GM19193 (cell line): Measurements from ENCODE around the gene ABCA12.

Experiments
- POLR2A ChIP-seq: IDR thresholded peaks from 4 replicates; pipeline ENCODE4 v1.6.1; 2011; ENCODE audit not compliant: insufficient read depth, insufficient read length; ENCODE audit errors: extremely low read depth

The ABCA12 gene, protein sequence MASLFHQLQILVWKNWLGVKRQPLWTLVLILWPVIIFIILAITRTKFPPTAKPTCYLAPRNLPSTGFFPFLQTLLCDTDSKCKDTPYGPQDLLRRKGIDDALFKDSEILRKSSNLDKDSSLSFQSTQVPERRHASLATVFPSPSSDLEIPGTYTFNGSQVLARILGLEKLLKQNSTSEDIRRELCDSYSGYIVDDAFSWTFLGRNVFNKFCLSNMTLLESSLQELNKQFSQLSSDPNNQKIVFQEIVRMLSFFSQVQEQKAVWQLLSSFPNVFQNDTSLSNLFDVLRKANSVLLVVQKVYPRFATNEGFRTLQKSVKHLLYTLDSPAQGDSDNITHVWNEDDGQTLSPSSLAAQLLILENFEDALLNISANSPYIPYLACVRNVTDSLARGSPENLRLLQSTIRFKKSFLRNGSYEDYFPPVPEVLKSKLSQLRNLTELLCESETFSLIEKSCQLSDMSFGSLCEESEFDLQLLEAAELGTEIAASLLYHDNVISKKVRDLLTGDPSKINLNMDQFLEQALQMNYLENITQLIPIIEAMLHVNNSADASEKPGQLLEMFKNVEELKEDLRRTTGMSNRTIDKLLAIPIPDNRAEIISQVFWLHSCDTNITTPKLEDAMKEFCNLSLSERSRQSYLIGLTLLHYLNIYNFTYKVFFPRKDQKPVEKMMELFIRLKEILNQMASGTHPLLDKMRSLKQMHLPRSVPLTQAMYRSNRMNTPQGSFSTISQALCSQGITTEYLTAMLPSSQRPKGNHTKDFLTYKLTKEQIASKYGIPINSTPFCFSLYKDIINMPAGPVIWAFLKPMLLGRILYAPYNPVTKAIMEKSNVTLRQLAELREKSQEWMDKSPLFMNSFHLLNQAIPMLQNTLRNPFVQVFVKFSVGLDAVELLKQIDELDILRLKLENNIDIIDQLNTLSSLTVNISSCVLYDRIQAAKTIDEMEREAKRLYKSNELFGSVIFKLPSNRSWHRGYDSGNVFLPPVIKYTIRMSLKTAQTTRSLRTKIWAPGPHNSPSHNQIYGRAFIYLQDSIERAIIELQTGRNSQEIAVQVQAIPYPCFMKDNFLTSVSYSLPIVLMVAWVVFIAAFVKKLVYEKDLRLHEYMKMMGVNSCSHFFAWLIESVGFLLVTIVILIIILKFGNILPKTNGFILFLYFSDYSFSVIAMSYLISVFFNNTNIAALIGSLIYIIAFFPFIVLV (N-terminal part only)

DNA sequence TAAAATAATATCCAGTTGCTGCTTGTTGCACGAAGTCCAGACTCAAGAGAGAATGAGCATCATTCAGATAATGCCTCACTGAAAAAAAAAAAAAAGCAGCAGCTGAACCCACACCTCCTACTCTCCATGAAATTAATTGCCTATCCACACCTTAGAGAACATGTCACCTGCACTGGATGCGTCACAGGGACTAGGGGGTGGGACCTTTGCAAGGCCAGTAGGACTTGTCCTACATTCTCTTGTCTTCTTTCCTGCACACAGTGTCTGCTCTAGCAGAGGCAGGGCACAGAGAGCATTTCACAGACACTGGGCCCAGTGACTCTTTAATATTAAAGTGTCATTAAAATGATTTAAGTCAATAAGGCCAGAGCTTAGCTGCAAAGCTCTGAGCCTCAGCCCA lies at the start of gene ABCA12:
ABCA12 (minus strand) TSS at position 148 of the 400 bp plus-strand sequence. CDS start 418 bp downstream, outside the sequence.
- no peak for TF ChIP-seq POLR2A

DNA sequence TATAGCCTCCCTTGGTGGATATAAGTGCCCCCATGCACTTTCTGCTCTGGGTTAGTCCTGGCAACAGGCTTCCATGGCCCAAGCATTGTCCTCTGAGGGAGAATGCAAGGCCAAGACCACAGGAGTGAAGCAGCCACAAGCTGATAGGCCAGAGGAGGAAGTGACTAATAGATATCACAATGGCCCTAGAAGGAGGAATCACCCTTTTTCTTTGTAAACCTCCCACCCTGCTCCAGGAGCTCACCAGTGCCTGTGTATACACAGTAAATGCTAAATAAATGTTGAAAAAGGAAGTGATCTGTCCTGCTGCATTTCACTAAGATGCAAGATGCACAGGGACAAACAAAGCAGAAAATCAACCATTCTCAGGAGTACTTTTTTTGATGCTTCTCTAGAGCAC lies 49.7 kb upstream of the ABCA12 start:
- TF ChIP-seq POLR2A, result no peak

DNA sequence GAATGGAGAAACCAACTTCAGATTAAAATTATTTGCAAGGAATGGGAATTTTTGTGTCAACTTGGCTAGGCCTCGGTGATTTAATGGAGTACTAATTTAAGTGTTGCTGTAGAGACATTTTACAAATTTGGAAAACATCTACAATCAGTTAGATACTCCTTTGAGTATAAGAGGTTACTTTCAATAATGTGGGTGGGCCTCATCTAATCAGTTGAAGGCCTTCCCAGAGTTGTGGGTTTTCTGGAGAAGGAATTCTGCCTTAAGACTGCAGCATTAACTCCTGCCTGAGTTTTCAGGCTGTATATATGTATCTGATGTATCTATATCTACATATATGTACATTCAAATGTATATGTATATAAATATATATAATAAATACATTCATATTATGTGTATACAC lies 47.6 kb upstream of the ABCA12 start:
- no peak for TF ChIP-seq POLR2A

DNA sequence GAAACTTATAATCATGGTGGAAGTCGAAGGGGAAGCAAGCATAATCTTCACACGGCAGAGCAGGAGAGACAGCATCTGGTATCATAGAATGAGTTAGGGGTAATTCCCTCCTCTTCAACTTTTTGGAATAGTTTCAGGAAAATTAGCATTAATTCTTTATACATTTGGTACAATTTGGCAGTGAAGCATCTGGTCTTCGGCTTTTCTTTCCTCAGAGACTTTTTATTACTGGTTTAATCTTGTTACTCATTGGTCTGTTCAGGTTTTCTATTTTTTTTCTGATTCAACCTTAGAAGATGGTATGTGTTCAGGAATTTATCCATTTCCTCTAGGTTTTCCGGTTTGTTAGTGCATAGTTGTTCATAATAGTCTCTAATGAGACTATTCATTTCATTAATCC lies 39.7 kb upstream of the ABCA12 start:
- TF ChIP-seq POLR2A, result no peak

DNA sequence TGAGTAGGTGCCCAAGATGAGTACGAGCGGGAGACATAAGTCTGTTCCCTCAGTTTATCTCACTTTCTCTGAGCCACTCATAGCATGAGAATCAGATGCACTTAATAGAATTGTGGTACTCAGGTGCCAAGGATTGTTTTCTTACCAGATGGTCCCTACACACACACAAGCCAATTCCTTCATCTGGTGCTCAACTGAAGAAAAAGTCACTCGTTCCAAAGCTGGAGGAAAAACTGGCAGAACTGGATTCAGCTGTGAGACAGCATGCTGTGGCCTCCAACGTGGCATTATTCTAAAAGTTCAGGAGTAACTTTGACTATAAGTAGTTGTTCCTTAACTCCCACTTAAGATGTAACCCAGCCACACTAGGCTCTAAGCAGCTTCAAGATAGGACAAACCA lies 33.4 kb upstream of the ABCA12 start:
- no peak for TF ChIP-seq POLR2A

DNA sequence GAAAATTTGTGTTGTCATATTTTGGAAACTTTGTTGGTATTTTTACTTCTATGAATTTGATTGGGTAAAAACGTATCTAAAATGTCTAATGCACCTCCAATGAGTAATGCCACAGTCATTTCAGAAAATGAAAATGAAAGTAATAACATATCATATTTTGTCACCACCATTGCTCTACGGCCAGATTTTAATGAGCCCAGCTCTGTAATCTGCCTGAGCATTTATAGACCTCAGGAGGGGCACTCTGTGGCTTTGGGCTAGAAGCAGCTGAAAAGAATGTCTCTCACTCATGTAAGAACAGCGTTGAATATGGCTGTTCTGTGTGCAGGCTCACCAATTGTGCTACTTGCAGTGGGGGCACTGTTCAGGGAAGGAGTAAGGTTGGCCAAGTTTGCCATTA lies 32.7 kb upstream of the ABCA12 start:
- TF ChIP-seq POLR2A, result no peak

DNA sequence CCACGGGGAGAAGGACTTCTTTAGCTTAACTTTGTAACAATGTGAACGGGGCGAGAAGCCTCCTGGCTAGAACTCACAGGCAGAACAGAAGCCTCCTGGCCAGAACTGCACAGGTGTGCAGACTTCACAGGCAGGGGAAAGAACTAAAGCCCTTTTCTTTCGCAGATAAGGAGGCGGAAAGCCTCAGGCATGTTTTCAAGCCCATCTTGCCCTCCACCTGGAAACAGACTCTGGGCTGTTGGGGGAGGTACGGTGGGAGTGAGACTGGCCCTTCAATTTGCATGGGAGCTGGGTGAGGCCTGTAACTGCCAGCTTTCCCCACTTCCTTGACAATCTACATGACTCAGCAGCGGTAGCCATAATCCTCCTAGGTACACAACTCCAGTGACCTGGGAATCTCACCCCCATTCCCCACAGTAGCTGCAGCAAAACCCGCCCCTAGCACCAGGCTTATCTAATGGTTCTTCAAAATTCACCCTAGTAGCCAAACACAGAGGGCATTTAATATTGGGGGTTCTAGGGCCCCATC lies 22.9 kb upstream of the ABCA12 start:
- TF ChIP-seq POLR2A, result no peak

DNA sequence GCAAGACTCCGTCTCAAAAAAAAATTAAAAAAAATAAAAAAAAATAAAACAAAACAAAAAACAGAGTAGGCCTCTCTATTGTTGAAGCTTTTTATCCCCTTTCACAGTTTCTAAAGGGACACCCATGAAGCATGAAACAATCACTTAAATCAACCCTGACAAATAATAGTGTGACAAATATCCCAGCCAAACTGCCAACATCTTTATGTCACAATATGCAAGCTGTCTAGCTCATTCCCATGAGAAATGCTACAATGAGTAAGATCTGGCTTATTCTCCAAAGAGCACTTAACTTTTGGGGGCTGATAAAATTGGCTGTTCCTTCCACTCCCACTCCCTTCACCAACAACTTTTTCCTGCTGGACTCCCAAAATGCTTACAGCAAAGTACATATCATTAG lies 21.7 kb upstream of the ABCA12 start:
- TF ChIP-seq POLR2A, result no peak

DNA sequence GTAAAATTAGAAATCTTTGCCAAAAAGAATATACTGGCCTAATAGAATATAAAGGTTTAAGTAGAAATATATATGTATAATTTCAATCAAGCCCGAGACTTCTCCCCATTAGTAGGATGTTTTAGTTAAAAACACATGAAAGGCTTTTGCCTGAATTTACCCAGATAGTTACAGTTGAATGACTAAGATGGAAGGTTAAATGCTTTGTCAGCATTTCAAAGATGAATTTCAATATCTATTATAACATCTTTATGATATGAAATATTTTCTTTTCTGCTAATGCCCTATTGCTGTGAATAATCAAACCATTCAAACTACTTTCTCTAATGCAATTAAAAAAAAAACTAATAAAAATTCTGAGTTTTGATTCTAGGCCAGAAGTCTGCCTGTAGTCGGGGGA lies 18.0 kb upstream of the ABCA12 start:
- TF ChIP-seq POLR2A, result no peak

DNA sequence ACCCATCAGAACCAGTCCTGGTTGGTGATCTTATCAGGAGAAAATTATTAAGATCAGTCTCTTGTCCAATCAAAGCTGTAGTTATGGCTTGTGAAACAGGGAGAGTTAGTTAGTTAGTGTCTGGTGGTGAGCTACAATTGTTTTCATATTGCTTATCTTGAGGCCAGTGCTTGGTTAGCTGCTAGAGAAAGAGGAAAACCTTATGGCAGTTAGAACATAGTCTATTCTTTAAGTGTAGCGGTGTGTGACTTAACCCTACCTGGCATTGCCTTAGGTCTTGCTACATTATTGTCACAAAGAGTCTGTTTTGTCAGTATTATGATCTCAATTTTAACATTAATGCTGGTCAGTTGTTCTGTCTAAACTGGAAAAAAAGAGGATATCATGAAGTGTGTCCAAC lies 11.5 kb upstream of the ABCA12 start:
- TF ChIP-seq POLR2A, result no peak

DNA sequence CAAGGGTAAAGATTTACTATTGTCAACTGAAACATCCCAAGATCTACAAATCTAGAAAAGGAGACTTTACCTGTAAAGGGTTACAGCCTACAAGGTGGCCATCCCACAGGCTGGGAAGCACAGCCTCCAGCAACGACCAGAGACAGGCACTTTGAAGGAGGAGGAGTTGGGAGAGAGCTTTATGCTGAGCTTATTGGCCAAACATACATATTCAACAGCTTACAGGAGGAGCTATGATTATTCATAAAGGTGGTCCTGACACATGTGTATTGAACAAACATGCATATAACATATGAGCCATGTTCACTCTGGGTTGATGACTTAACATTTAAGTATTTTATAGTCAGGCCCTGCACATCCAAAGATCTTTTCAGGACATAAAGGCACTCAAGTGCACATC lies 11.1 kb upstream of the ABCA12 start:
- no peak for TF ChIP-seq POLR2A

DNA sequence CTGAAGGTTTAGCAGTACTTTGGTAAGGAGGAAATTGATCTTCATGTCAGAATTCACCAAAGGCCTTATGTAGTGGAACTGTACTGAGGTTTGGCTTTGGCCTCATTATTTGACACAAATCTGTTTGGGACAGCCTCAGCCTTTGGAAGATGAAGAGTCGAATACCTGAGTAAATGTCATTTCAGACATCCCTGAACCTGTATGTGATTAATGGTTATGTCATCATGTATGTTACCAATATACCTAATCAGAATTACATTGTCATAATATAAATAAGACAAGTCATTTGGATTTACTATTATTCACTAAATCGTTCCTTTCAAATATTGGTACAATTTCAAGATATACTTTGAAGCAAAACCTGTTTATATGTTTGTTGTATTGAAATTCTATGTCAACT lies 10.6 kb upstream of the ABCA12 start:
- TF ChIP-seq POLR2A, result no peak

DNA sequence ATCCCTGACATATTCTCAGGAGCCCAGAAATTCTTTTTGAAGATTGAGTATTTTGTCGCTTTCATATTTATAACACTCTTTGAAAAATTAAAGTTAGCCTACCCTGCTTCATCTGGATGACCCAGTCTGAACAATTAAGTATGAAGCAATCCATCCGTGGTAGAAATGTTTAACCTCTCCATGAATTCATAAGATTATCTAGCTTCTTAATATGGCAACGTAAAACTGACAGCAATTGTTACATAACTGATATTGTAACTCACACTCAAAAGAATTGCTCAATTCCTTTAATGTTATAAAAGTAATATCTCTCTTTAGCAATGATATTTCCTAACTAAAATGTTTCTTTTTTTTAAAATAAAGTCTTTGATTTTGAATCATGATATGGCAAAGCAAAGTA lies 7.2 kb upstream of the ABCA12 start:
- no peak for TF ChIP-seq POLR2A

DNA sequence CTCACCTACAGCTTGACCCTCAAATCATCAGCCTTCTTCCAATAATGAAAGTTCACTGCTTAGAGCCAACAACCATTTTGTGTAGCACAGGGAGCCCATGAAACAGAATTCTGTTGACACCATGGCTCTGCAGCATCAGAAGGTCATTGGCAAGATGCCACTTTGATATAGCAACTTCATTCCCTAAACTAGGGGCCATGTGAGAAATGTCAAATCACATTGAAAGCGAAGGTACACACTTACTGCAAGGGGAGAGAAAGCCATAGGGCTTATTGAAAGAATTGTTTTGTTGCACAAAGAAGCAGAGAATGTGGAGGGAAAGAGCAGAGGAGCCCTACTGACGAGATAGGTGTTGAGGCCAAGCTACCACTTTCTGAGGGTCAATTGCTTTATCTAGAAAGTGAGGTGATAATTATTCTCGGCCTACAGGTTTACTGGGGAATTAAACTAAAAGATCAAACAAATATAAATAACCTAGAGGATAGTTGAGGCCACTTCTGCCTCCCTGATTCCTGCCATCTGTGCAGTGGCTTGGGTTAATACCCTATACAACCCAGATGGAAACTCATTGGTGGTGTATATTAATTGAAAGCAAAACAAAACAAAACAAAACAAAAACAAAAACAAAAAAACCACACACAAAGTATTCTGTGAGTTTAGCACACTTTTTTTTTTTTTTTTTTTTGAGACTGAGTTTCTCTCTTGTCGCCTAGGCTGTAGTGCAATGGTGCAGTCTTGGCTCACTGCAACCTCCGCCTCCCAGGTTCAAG lies 5.9 kb upstream of the ABCA12 start:
- no peak for TF ChIP-seq POLR2A
